Neural crest cell (in vitro differentiated cells): ENCODE data around the gene AFDN. TPM values are rescaled to one million over a fixed set of nuclear protein-coding genes. Genes with fewer than 3 reads are reported as not detected.

Experiments used
- DNase-seq: peaks from one replicate; pipeline ENCODE4 v3.0.0; 2021; ENCODE audit warnings: low read depth, mixed read lengths, low spot score
- H3K27ac Mint-ChIP-seq: one replicate; pipeline ENCODE4 v1.8.0; 2021; ENCODE audit warnings: mild to moderate bottlenecking, mixed read lengths; ENCODE audit not compliant: unreplicated experiment
- H3K27me3 Mint-ChIP-seq: 2 replicates; pipeline ENCODE4 v1.8.0; 2021; ENCODE audit warnings: low read depth, mild to moderate bottlenecking, mixed read lengths
- H3K36me3 Mint-ChIP-seq: 2 replicates; pipeline ENCODE4 v1.8.0; 2021; ENCODE audit warnings: low read depth, mild to moderate bottlenecking, mixed read lengths
- H3K4me1 Mint-ChIP-seq: 2 replicates; pipeline ENCODE4 v1.8.0; 2021; ENCODE audit warnings: mixed read lengths
- H3K4me3 Mint-ChIP-seq: one replicate; pipeline ENCODE4 v1.8.0; 2021; ENCODE audit warnings: mild to moderate bottlenecking, mixed read lengths
- H3K9me3 Mint-ChIP-seq: 2 replicates; pipeline ENCODE4 v1.8.0; 2021; ENCODE audit warnings: mixed read lengths
- total RNA-seq: library from RNA; stranded (reverse); gene quantifications from 2 replicates; pipeline ENCODE4 v1.2.1, GENCODE V29; 2021
- TF ChIP-seq, protein P1 (sequence below): fragments of 200-600 bp; sonication (generic); conservative IDR thresholded peaks from 2 replicates; pipeline ENCODE4 v1.5.0; 2021; ENCODE audit warnings: antibody characterized with exemption, mild to moderate bottlenecking

AFDN gene
- total RNA-seq, 1 donor from 2014 or later: 143 TPM

DNA sequence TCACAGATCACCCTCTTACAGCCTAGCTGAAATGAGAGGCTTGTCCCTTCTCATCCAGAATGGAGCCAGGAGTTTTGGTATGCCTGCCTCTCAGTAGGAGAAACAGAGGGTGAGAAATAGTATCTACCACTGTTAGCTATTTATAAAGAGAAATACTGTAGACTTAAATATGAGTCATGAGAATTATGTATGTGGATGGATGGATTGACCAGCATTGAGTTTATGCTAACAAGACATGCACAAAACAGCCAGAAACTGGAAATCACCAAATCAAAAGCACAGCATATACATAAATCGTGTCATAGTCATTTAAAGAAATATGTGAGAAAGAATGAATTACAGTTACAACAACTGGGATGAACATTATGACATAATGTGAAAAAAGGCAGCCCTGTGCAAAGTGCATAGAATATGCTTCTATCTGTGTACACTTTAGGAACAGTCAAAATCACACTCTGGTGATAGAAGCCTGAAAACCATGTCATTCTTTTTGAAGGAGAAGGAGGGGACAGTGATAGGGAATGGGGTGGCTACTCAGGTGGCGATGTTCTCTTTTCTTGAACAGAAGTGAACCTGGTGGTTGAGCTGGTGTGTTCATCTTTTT lies 90.9 kb downstream of the AFDN start:
- DNase-seq: no peak
- Mint-ChIP-seq H3K4me1 (no peaks in the 10 kb centered on the region), H3K4me3 (no peak overlapping the region), H3K27me3 (no peaks in the 10 kb centered on the region), H3K36me3 (peaks cover 11% of the 10 kb centered on the region), H3K9me3 (no peaks in the 10 kb centered on the region), H3K27ac (no peak overlapping the region)
- TF ChIP-seq, protein P1, sequence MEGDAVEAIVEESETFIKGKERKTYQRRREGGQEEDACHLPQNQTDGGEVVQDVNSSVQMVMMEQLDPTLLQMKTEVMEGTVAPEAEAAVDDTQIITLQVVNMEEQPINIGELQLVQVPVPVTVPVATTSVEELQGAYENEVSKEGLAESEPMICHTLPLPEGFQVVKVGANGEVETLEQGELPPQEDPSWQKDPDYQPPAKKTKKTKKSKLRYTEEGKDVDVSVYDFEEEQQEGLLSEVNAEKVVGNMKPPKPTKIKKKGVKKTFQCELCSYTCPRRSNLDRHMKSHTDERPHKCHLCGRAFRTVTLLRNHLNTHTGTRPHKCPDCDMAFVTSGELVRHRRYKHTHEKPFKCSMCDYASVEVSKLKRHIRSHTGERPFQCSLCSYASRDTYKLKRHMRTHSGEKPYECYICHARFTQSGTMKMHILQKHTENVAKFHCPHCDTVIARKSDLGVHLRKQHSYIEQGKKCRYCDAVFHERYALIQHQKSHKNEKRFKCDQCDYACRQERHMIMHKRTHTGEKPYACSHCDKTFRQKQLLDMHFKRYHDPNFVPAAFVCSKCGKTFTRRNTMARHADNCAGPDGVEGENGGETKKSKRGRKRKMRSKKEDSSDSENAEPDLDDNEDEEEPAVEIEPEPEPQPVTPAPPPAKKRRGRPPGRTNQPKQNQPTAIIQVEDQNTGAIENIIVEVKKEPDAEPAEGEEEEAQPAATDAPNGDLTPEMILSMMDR: no peak

DNA sequence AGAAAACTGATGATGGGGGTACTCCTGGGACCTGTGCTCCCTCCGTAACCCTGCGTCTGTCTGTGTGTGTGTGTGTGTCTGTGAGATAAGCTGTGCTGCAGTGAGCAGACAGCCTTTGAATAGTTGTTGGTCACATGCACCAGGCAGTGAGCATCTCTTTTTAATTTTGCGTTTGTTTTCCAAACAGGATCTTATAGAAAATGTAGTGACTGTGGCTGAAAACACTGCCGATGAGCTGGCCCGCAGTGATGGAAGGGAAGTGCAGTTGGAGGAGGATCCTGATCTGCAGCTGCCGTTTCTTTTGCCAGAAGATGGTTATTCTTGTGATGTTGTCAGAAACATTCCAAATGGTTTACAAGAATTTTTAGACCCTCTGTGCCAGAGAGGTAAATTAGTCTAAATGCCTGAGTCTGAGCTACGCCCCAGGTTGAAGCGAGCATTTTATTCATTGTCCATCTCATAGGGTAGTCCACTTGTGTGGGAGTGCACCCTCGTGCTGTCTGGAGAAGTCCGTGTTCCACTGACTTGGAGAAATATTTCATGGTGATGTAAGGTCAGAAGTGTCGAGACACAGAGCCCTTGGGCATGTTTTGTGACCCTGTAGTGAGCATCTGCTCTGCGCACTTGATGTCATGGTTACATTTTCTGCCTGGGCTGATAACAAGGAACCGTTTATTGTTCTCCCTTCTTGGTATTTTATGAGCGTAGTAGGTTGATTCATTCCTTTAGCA lies 92.0 kb downstream of the AFDN start:
- no peaks in the 10 kb centered on the region for H3K9me3 Mint-ChIP-seq
- H3K36me3 Mint-ChIP-seq: peaks cover 11% of the 10 kb centered on the region
- no peak overlapping the region for H3K27ac Mint-ChIP-seq
- no peak overlapping the region for H3K4me3 Mint-ChIP-seq
- H3K27me3 Mint-ChIP-seq: no peaks in the 10 kb centered on the region
- TF ChIP-seq, protein P1: no peak
- no peaks in the 10 kb centered on the region for H3K4me1 Mint-ChIP-seq
- DNase-seq: no peak

DNA sequence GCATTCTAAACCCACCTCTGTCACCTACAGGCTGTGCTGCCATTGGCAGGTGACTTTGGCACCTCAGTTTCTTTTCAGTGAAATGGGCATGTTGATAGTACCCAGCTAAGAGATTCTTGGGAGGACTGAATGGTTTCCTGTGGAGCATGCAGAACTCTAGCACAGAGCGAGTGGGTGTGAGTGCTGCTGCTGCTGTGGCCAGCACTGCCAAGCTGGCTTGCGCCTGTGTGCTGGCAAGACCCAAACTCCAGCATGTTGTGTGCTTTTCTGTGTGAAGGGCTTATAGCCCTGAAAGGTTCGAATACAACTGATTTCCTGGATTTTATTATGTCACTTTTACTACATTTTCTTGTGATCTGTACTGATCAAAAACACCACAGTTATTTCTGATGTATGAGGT lies 92.6 kb downstream of the AFDN start:
- Mint-ChIP-seq H3K9me3 (no peaks in the 10 kb centered on the region), H3K4me3 (no peak overlapping the region)

DNA sequence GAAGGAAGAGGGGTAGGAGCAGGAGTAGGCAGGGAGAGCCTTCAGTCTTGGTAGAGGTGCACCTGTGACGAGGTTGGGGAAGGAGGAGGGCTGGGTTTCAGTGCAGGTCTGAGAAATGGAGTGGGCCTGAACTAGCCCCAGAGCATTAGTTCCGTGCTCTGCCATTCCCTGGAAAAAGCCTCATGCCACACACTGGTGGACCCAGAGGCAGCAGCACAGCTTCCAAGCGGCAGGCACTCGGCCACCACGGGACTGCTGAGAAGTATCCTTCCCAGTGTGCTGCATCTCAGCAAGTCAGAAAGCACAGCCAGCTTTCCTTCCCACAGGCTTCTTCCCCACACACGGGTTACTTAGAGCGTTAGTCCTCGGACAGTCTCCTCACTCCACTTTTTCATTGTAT lies 93.5 kb downstream of the AFDN start:
- Mint-ChIP-seq H3K4me1 (no peaks in the 10 kb centered on the region), H3K27me3 (no peaks in the 10 kb centered on the region), H3K9me3 (no peaks in the 10 kb centered on the region), H3K4me3 (no peak overlapping the region), H3K27ac (no peak overlapping the region), H3K36me3 (peaks cover 15% of the 10 kb centered on the region)
- DNase-seq: no peak
- TF ChIP-seq, protein P1: no peak

More for the DNA sequence above, 92.6 kb downstream of the AFDN start:
- Mint-ChIP-seq H3K27ac (no peak overlapping the region), H3K4me1 (no peaks in the 10 kb centered on the region), H3K27me3 (no peaks in the 10 kb centered on the region), H3K36me3 (peaks cover 14% of the 10 kb centered on the region)
- TF ChIP-seq, protein P1: no peak
- no peak for DNase-seq

DNA sequence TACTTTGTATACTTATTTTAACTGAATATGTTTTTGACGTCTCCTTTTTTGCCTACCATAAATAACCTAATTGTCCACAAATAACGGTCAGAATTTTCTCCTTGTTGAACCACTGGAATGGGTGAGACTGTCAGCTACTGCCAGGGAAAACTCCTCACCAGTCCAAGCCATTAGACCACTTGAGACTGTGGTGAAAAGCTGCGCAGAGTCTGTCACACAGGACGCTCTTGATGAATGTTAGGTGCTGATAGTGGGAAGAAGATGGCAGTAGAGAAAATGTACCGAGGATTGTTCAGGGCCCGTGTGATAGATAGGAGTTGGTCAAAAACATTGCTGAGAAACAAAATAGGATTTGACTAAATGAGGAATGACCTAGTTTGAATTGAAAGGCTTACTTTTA lies 95.1 kb downstream of the AFDN start:
- TF ChIP-seq, protein P1: no peak
- no peaks in the 10 kb centered on the region for H3K9me3 Mint-ChIP-seq
- H3K27ac Mint-ChIP-seq: no peak overlapping the region
- peaks cover 14% of the 10 kb centered on the region for H3K36me3 Mint-ChIP-seq
- H3K4me3 Mint-ChIP-seq: no peak overlapping the region
- H3K4me1 Mint-ChIP-seq: no peaks in the 10 kb centered on the region
- H3K27me3 Mint-ChIP-seq: no peaks in the 10 kb centered on the region
- no peak for DNase-seq
